Activated CD4-positive, CD25-positive, alpha-beta regulatory T cell (primary cell): Measurements from ENCODE around the gene LTBP1.
"Not testable (repeated sequence)": the region's sequence is repeated elsewhere in the genome, so short reads cannot be mapped to it uniquely, and the experiment has no call there.

Experiments used
- DNase-seq, 4 experiments: peaks; one replicate each; lab custom pipeline; 2025; lab: John Stamatoyannopoulos, UW

The LTBP1 gene

DNA sequence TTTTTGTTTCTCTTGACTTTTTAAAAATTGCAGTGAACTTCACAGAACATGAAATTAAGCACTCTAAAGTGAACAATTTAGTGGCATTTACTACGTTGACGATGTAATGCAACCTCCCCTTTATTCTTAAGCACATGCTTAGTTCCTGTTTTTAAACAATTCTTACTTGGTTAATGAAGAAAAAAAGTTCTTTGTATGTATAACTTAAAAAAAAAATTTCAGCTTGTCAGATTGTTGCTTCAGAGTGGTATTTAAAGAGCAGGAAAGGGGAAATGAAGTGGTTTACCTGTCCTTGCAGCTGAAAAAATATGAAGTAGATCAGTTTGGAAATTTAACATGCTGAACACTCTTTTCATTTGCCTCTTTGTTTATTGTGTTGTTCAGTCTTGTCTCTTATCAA is 434.0 kb downstream of the LTBP1 start:
- DNase-seq, result no peak

DNA sequence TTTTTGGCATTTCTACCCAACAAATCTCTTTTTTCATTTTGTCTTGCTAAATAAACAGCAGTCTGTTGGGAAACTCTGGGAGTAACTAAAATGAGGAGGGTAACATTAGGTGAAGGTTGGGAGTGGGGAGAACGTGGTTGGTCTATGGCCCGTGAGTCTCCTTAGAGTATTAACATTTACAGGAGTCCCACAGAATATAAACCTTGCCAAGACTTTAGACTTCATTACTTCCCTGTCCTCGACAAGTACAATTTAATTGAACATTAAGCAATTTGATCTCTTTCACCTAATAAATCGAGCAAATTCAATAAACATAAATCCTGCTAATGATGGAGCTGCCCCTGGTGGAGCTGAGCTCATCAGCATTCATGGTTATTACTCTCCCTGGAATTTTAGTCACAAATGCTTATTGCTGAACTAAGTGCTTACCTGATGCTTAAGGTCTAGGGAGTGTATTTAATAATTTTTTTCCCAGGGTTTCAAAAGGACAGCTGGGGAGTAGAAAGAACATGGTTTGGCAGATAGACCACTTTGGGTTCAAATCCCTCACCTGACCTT is 434.6 kb downstream of the LTBP1 start:
- DNase-seq, result no peak

DNA sequence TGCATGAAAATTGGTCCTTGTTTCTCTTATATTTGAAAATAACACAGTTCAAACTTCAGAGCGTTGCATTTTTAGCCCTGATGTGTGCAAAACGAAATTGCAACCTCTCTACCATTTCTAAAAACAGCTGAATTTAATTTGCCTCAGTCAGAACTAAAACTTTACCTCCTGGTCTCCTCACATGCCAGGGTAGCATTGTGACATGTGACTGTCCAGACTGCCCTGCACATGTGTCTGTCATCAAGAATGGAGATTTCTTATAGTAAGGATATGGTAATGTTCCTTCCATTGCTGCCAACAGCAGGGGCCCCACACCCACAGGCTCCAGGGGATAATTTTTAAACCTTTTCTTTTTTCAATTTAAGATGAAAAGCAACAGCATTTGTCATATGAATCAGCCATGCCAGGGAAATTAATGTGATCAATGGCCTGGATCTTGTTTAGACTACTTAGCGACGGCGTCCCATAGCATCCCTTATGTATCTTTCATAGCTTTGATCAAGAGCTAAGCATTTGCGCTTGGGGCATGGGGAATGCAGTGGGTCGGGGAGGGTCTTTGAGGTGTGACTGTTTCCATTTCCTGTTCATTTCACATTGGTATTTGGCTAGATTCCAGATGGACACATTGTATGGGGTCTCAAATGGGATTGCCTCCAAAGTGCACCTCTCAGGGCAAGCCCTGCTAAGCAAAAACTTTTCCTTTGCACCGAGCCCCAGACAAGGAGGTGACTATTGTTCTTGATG is 437.3 kb downstream of the LTBP1 start:
- no peak for DNase-seq

DNA sequence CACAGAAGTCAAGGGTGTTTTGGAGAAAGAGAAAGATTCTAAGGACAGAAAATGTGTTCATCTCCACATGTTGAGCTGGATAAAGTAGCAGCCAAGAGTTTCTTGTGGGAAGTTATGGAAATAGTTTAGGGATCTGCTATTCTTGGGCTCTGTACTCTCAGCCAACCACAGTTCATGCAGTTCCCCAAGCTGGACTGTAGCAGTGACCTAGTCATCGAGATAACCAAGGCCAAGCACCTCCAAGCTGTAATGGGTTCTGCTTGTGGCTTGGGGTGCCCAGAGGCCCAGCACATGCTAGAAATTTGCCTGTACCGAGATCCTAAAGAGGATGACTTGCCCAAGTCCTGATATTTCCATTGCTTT is 437.8 kb downstream of the LTBP1 start:
- DNase-seq, result no peak

DNA sequence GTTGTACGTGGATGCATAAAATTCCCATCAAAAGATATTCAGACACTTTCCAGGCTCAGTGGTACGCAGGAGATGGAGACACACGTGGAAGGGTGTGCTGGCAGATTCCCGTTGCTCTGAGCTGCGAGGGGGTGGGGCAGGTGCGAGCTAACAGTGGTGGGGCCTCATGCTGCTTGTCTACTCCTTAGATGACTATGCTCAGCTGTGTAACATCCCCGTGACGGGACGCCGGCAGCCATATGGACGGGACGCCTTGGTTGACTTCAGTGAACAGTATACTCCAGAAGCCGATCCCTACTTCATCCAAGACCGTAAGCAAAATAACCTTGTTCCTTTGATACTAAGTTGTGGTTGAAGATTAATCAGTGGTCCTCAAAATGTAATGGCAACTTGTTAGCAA is 442.2 kb downstream of the LTBP1 start:
- no peak for DNase-seq

DNA sequence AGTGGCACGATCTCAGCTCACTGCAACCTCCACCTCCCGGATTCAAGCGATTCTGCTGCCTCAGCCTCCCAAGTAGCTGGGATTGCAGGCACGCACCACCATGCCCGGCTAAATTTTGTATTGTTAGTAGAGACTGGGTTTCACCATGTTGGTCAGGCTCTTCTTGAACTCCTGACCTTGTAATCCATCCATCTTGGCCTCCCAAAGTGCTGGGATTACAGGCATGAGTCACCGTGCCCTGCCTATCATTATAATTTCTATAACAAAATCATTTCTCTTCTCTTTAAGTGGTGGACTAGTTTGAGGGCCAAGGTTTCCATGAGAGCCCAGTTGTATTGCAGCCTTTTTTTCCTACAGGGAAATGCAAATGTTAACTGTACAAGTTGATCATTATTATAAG is 442.9 kb downstream of the LTBP1 start:
- not testable (repeated sequence) for DNase-seq

DNA sequence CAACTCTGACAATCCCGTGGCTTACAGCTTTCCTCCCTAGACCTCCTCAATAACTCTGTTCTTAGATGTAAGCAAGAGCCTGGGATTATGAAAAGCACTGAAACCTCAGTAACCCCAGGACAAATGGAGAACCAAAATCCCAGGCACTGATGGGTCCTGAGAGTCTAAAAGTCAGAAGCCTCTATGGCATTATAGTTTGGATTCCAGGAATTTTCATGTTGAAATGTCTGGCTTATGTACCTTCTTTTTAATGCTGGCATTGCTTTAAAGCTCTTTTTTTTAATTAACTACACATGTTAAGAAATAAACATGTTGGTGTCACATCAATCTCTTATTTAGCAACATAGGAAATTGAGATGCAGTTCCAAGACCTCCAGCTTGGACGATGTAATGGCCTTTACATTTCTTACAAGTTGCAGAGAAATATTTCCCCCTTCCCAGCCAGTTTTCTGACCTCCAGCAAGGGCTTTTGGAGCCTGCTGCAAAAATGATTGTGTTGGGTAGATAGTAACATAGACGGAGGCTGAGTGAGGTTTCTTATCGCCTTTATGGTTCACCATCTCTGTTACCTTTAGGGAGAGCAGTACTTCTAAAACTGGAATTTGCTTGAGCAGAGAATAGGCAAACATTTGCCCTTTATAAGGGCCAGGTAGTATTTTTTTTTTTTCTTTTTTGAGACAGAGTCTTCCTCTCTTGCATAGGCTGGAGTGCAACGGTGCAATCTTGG is 444.9 kb downstream of the LTBP1 start:
- DNase-seq, result no peak

DNA sequence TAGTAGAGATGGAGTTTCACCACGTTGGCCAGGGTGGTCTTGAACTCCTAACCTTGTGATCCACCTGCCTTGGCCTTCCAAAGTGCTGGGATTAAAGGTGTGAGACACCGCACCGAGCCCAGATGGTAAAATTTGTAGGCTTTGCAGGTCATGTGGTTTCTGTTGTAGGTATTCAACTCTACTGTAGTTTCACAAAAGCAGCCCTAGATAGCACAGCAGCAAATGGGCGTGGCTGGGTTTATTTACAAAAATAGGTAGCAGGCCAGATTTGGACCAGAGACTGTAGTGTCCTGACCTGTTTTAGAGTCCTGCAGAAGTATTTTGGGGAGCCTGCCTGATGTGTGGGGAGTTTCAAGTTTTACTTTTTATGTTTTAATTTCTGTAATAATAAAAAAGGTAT is 445.6 kb downstream of the LTBP1 start:
- DNase-seq, result no peak

DNA sequence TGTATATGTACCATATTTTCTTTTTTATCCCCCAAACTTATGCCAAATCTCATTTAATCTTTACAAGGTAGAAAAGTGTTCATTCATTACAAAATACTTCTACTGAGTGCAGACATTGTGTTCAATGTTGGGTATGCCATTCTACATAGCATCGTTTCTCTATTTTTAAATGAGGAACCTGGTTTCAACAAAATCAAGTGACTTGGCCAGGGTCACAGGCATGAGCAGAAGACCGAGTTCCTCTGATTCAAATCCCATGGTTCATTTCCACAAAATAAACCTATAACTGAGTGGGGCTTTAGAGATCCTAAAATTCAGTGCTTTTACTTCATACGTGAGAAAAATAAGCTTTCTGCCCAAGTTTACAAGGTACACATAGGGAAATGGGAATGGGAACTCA is 448.3 kb downstream of the LTBP1 start:
- no peak for DNase-seq

DNA sequence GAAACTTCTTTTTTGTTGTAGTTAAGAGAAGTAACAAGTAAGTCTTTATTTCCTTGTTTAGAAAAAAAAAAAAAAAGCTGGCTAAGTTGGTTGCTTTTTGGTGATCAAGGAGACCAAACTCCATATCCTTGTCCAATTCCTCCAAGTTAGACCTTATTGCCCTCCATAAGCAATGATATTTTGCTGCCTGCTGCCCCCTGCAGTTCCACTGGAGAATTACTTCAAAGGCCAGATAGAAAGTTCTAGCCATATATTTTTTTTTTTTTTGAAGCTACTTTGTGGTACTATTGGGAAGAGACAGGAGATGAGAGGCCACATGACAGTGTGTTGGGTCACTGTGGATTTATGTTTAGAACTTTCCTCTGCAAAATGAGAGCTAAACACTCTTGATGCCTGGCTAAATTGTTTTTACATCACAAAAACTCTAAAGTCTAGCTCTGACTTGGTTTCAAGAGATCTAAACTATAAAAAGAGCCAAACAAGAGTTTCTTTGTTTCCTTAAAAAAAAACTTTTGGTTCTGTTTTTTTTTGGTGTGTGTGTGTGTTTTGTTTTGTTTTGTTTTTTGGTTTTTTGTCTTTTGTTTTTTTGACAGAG is 449.0 kb downstream of the LTBP1 start:
- peak in 1 of 4 experiments; percentile 3 for DNase-seq

DNA sequence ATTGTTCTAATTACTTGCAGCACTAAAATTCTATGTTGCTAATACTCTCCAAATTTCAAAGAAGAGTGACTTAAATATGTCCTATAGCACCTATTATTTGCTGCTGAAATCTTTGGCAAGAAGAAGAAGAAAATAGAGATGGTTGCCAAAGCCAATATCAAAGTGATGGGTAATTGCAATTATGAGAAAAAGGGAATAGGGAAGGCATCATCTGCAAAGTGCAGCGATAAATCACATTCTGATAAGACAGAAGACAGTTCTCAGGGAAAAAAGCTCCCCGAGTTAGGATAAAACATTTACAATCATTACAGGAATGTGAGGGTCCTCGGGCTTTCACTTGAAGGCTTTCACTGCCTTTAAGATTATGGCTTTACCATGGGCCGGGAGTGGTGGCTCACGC is 457.6 kb downstream of the LTBP1 start:
- DNase-seq, result no peak

DNA sequence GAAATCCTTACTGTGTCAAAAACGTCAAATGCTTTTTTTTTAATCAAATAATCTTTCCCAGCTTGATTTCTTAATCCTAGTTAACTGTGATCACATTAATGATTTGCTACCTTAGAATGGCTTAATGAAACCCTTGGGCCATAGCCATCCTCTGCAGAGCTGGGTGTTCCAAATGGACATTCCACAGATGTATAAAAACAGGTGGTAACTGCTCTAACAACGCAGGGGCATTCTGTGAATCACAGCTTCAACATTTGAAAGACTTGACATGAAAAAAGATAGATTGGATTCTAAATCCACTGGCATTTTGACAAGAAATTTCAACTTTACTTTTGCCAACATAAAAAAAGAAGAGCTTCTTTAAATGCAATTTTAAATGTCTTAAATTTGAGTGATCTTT is 459.9 kb downstream of the LTBP1 start:
- no peak for DNase-seq

DNA sequence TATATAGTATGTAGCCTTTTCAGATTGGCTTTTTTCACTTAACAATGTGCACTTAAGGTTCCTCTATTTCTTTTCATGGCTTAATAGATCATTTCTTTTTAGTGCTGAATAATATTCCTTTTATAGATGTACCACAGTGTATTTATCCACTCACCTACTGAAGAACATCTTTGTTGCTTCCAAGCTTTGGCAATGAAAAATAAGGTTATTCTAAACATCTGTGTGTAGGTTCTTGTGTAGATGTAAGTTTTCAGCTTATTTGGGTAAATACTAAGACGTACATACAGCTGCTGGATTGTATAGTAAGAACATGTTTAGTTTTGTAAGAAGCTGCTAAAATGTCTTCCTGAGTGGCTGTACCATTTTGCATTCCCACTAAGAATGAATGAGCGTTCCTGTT is 461.4 kb downstream of the LTBP1 start:
- DNase-seq, result no peak

DNA sequence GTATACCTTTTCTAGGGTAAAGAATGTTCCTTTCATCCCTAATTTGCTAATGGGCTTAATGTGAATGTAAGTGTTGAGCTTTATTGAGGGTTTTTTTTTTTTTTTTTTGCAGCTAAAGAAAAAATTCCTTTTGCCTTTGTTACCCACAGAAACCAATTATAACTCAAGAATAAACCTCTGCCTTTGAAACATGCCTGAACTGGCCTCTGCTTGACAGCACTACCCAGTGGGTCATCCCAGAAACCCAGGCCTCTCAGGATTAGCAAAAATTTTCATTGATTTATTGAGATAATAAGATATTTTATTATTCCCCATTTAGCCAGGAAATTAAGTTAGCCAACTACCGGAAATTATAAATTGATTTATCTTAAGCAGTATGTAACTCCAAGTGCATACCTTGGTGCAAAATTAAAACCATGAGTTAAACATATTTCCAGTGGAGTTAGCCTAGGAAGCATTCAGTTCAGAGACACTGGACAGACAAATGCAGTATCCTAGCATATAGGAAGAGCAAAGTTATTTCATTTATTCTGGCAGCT is 462.7 kb downstream of the LTBP1 start:
- DNase-seq, result no peak

DNA sequence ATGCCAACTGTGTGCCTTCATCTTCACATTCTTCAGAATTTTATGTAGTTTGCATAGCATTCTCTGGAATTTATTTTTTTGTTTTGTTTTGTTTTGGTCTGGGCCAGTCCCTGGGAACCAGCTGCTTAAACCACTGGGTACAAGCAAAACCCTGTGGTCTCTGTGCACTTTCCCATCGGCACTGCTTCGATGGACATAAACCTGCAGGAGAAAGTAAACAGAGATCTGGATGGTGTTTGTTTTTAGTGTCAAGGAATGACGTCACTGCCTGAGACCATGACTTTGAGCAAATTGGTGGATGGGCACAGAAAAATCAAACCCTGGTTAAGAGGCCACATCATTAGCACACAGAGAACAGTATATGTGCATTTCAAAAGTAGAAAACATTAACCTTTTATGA is 465.0 kb downstream of the LTBP1 start:
- DNase-seq, result no peak

DNA sequence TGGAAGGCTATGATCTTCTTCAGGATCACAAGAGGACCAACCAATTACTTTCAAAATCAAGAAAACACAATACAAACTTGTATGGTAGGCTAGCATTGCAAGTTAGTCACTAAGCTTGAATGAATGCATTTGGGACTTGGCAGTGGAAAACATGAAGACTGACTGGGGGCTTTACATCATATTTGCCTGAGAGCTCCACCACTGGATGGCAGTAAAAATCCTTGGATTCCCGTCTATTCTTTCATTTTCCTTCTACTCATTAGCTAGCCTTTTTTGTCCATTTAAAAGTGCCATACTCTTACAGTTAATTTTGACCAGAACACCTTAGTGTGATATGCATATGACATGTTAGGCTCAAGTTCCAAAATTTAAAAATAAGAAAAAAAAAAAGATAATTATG is 466.2 kb downstream of the LTBP1 start:
- DNase-seq, result no peak

DNA sequence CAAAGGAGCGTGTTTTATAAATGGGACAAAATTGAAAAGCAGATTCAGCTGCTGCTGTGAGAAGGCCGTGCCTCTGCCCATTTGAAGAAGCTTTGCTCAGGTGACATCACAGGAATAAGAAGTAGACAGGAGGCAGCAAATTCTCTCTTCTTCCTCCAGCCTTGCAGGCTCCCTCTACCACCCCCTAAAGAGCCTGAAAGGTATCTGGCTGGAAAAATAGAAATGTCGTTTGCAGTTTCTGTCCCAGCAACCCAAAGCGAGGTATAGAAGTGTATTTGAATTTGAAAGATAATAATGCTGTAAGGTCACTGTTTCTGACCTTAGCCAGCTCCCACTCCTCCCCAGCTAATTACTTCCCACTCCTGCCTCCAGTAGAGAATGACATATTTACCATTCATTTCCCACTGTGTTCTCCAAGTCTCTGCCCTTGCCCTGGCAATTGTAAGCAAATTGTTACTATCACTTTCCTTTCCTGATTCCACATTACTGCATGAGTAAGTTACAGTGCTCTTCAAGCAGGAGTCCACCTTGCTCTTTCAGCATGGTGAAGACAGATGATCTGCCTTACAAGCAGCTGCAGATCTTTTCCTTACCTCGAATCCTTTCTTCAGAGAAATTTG is 472.9 kb downstream of the LTBP1 start:
- no peak for DNase-seq

DNA sequence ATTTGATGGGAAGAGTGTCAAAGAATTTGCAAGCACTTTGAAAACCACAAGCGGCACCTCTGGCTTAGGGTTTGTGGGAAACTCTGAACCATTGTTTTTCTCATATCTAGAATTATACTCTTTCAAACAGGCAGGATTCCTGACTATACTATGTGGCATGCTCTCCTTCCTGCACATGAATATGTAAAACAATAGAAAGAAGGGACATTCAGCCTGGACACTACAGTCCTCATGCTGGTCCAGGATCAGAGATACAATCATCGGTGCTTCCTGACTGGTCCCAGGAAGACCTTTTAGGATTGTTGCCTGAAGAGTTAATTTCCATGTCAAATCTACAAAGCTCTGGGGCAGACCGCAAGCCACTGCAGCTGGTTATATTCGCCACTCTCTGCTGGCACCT is 474.0 kb downstream of the LTBP1 start:
- no peak for DNase-seq

DNA sequence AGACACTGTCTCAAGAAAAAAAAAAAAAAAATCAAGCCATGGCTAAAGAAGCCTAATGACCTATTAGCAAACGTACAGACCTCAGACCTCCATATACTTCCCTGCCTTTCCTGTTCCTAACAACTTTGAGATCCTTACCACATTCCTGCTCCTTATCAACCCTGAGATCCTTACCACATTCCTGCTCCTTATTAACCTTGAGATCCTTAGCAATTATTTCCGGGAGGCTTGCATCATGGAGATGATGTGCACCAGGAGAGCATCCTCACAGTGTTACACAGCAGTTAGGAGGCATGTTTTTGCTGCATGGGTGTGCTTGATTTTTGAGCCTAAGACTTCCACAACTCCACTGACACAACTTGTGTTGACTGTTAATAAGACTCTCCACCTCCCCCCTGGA is 475.1 kb downstream of the LTBP1 start:
- DNase-seq, result no peak

DNA sequence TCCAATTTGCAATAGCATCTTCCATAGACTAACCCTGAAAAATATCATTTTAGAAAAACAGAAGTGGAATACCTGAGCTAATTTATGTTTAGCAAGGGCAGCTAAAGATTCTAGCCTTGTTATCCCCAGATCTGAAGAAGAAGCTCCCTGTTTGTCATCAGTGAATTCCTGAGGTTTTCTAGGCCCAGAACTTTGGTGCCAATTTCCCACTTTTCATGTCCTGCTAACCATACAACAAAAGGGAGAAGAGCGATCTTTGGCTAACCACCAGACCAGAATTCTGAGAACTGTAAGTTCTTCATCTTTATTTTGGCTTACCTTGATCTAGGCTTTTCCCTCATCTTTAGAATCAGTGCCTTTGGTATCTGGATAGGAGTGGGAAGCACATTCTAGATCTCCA is 478.4 kb downstream of the LTBP1 start:
- DNase-seq, result no peak

DNA sequence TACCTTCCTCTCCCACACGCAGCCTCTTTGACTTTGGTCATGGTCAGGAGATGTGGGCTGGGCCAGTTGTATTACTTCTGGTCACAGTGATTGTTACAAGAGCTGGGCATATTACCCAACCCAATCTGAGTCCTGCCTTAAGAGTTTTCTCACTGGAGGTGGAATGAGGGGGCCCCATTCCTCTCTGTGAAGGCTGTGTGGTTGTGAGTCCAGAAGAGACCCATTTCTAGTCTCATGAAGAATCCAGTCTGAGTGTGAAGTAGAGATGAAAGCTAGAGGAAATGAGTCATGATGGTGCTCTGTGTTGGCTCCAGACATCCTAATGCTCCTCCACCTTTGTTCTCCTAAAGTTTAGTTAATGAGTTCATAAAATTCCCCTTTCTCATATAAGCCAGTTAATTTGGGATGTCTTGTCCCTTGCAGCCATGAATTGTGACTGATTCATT is 478.9 kb downstream of the LTBP1 start:
- DNase-seq, result no peak

DNA sequence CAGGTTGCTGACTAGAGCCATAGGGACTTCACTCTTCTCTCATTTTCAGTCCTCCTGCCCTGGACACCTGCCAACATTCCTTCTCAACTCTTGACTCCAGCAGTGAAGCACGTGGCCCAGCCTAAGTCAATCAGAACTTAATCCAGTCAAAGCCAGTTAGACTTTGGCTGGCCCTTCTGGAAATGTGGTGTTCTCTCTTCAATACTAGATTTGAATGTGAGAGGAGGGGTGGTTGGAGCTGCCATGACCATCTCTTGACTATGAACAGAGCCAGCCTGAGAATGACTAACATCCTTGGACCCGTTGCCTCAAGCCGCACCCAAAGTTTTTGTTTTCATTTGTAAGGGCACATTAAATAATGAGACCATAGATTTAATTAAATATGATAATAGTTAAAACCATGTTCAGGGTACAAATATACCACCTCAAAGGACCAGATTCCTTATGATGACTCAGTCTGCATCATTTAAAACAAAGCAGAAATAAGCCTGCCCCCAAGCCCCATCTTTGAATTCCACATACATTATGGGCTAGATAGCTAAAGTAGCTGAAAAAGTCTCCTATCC is 480.0 kb downstream of the LTBP1 start:
- no peak for DNase-seq
